ENCODE measurements around the gene SIGLEC14.
A peak's percentile ranks its signal among the peaks of the same experiment; 100 is the strongest.

Gene SIGLEC14

DNA sequence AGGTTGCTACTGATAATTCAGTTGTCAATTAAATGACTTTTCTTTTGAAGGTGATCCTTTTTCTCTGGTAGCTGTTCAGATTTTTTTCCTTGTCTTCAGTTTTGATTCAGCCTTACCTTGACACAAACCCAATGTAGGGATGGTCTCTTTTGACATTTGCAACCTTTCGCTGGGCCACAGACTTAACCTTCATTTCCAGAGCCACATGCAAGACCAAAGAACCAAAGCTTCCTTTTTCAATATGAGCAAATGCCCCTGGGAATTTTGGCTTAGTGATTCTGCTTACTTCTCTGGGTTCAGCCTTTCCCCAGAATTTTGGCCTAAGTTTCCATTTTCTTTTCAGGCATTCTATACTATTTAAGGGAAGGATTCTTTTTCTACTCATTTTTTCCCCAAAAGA lies 36.0 kb downstream of the SIGLEC14 start:
- no peak for DNase-seq

DNA sequence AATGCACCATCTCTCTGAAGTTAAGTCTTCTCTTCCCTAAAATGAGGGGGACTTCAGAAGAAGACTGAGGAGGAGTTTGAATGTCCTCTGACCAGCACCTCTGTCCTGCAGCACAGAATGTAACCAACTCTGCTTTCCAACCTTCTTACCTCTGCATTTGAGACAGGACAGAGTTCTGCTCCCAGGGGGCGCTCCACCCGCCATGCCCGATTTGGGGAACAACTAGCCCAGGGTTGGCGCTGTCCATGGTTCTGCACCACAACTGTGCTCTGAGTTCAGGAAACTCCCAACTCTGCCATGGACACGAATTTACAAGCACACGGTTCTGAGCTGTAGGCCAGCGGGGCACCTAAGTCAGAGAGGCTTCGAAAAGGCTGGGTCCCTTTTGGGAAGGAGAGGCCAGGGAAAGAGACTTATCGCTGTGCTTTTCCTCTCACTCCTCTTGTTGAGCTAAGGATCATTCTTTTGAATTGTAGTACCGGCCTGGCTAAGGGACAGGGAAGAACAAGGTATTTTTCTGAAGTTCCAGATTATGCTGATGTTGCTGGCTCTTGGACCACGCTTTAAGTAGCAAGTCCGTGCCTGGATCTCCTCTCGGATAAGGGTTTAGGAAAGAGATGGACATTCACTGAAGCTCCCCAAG lies 38.6 kb downstream of the SIGLEC14 start:
- peak; percentile 58 for DNase-seq

DNA sequence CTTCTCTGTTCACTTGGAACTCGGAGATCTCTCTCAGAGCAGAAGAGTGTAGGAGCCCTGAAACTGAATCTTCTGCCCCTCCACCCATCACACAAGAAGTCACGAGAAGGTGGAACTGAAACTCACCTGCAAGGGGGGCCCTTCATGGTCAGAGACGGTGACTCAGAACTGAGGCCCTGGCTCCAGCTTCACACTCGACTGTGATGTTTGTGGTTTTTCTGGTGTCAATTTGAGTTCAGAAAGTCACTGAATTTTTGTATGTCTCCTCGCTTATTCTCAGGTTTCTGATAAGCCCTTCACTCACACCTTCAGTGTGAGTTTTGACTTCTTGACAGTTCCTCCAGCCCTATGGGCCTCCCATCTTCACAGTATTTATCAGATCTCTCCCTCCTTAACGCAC lies 39.5 kb downstream of the SIGLEC14 start:
- DNase-seq: no peak

DNA sequence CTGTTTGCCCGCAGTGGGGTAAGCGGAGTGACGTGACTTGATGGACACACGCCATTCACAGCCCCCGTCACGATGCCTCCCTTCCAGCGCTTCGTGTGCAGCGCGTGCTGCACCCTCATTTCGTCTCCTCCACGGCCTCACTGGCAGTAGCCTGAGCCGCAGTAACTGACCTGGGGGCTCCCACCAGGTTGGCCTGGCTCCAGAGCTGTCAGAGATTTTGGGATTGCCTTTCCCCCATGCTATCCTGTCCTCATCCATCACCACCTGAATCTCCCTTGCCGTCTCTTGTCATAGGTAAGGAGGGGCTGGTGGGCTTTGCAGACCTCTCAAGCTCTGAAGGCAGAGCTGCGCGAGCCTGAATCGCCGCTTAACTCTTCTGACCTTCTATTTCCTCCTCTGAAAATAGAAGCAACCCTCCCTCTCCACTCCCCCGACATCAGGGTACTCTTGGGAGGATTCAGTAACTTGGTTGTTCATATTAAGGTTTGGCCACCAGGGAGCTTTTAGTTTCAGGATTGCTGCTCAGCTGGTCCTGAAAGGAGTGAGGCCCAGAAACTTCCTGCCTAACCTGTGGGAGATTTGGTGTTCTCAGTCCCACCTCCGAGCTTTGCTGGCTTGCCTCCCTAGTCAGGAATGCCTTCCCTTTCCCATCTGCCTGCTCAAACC lies 44.3 kb downstream of the SIGLEC14 start:
- DNase-seq: no peak

DNA sequence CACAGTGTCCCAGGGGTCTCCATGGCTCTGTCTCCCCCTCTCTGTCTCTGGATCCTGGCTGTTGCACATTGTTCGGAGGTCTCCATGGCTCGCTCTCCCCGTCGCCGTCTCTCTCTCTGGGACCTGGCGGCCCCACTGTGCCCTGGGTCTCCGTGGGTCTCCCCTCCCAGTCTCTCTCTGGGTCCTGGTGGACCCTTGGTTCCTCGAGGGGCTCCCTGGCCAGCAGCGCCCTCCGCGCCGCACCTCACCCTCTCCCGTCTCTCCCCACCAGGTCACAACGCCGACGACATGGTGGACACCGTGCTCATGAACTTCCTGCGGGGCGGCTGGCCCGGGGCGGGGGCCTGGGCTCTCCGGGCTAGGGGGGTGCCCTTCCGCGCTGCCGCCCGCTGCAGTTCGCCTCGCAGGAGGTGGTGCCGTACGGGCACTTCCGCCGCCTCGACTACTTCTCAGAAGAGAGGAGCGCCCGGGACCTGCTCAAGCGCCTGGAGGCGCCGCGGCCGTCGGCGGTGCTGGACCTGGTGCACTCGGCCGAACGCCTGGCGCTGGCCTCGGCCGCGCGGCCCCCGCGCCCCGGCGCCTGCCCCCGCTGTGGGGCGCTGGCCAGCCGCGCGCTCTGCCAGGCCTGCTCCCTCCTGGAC lies 45.6 kb downstream of the SIGLEC14 start:
- DNase-seq: no peak

DNA sequence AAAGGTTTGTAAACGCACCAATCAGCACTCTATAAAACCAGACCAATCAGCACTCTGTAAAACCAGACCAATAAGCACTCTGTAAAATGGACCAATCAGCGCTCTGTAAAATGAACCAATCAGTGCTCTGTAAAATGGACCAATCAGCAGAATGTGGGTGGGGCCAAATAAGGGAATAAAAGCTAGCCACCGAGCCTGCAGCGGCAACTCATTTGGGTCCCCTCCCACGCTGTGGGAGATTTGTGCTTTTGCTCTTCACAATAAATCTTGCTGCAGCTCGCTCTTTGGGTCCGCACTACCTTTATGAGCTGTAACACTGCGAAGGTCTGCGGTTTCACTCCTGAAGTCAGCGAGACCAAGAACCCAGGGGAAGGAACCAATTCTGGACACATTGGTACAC lies 47.5 kb downstream of the SIGLEC14 start:
- no peak for DNase-seq

DNA sequence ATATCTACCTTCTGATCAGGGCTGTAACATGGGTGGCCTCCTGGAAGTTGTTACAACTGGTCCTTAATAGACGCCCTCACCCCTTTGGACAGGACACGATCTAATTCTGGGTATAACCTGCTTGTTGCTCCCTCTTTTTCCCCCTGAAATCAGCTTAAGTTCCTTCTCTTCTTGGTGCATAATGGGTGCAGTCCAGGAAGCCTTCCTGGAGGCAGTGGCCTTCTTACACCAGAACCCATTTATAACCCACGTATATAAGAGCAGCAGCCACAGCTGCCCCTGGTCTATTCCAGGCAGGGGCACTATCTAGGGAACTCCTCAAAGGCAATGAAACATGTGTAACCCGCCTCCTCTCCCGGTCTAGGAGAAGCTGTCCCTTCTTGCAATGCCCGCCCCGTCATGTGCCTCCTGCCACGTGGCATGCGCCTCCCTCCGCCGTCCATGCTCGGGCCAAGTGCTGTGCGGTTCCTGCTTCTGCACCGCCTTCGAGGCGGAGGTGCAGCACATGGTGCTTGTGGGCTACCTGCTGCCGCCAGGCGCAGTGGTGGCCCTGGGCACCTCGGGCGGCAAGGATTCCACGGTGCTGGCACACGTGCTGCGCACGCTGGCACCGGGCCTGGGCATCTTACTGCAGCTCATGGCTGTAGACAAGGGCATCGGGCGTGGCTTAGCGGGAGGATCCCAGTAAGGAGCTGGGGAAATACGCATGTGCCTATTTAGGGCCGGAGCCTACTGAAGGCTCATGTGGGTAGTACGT lies 48.3 kb downstream of the SIGLEC14 start:
- DNase-seq: no peak

DNA sequence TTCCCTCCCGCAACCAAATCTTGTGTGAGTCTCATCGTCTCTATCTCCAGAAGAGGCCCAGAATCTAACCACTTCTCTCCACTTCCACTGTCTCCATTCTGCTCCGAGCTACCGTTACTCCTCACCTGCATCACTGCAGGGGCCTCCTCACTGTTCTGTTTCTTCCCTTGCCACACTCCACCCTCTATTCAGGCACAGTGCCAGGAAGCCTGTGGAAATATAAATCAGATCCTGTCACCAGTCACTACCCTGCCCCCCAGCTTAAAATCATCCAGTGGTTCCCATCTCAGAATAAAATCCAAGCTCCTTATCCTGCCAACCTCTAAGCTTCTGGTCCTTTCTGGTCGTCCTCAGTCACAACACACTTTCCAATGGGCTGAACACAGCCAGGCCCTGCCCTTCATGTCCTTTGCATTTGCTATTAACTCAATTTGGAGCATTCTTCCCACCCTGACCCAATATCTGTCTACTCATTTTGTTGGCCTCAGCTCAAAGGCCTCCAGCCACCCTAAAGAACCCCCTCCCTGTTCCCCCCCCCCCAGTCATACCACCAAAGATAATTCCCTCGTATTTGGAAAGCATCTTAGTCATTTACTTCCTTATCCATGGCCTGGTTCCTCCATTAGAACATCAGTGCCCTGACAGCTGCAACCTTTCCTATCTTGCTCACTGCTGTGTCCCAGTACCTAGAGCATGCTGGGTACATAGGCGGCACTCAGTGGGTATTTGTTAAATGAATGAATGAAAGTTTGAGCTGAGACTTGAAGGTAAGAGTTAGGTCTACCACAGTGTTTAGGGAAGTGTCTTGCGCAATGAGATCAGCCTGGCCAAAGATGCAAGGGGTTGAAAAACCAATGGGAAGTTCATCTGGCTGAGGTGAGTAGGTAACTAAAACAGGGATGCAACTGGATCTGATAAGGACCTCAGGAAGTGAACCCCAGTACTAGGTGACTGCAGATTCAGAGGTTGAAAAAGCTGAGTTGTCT lies 51.1 kb downstream of the SIGLEC14 start:
- DNase-seq: no peak

DNA sequence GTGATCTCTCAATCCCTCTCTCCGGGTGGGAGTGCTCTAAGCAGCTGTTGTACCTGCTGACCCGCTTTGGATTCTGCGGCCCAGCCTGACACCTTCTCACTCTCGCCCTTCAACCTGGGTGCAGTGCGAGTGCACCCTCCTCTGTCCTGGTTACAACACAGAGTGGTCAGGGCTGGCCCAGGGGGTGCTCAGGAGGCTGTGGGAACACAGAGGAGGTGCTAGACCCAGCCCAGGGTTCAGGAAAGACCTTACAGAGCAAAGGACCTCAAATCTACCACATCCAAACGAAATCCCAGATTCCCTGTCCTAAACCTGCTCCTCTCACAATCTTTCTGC lies 51.9 kb downstream of the SIGLEC14 start:
- DNase-seq: no peak

DNA sequence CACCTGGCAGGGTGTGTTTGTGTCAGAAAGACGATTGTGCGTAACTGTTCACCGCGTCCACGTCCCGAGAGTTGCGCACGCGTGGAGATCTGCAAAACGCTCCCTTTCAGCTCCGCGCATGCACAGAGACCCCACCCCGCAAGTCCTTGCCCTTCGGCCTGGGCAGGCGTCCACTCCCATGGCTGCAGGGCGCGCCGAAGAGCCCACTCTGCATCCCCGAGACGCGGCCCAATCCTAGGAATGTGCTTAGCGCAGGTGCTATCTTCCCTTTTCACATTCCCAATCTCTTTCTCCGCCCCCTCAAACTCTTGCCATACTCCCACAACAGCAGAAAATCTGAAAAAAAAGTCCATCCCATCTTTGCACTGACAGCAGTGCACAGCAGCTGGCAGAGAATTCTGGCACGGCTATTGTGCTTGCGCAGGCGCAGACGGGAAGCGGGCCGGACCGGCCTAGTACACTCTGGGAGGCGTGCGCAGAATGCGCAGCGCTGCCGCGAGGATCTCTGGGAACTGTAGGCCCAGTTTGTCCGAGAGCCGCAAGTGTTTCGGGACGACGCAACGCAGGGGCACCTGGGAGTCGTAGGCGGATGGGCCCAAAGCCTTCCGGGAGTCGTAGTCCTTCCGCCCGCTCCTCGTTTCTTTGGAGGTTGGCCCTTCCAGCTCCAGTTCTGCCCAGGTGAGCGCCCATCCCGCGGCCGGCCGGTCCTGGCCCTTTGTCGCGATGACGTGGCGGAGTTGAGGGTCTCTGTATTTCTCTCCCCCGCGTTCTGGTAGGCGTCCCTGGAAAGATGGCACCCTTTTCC lies 52.5 kb downstream of the SIGLEC14 start:
- DNase-seq: peak; percentile 96

DNA sequence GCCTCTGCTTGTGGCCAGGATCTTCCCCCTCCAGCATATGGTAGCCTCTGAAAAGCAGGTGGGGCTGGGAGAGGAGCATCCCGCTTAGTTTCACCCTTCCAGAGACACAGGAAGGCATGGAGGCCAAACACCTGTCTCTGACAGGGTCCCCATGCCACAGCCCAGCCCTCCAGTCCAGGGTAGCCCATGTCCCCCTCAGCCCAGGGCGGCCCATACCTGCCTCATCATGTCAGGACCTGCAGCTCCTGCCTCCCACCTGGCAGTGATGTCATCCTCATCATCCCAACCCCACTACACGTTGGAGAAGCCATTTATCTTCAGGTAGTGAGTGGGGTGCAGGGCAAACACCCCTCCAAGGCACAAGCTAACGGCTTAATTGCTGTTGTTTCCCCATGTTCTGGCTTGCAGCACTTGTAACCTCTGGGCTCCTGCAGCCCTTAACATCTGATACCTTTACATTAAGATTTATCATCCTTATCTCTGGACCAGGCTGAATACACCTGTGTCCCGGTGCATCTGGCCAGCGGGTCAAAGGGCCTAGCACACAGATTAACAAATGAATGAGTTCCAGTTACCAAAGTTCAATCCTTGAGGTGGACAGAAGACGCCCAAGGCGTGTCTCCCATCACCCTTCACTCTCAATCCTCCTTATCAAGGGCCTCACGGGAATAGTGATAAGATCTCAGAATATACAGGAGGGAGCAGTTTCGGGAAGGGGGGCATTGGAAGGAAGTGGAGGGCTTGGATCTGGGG lies 53.3 kb downstream of the SIGLEC14 start:
- DNase-seq: no peak

Data from activated CD8-positive, alpha-beta memory T cell treated with anti-CD3 and anti-CD28 coated beads, Interleukin-2, amount 50 U/mL, for 4 hours (primary cell).